Ovary (tissue), 3 donors: ENCODE measurements around the gene PPARD.

Experiments
- EP300 ChIP-seq: sonication (generic); formaldehyde crosslinking; IDR thresholded peaks from one replicate; pipeline ENCODE4 v1.6.1; 2017; ENCODE audit warnings: antibody characterized with exemption
- TF ChIP-seq, protein P1 (sequence below), 3 donors: fragments of 450-650 bp in 2 of 3; fragments of 200-600 bp in 1 of 3; IDR thresholded peaks; one replicate each; pipeline versions ENCODE4 v1.5.1 to v1.8.0; 2016 to 2022; ENCODE audit warnings: antibody characterized with exemption in 3 of 3, mild to moderate bottlenecking in 1 of 3
- donor health status: DM: no; HTN: no; CAD: no.

DNA sequence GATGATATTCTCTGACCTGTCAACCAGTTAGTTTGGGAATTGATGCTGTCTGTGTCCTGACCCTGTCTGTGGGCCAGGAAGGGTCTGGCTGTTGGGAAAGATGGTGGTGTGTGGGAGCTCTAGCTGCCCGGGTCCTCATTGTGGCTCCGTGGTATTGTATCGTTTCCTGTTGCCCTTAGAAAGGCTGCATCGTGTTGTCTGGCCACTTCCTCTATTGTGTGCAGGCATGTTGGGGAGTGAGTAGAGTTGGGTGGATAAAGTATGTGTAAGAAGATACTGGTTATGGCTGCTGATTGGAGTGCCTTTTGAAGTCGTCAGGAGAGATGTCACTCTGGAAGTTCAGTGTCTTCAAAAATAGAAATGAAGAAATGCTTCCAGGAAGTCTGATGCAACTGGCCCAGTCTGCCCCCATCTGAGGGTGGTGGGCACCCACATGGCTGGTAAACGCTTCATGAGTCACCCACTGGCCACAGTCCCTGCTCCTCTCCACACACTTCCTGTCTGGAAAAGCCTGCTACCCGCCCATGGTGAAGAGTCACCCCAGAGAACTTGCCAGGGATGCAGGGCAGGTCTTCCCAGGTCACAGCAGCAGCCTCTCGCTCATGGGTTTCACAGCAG lies 27.9 kb downstream of the PPARD start:
- TF ChIP-seq, protein P1, sequence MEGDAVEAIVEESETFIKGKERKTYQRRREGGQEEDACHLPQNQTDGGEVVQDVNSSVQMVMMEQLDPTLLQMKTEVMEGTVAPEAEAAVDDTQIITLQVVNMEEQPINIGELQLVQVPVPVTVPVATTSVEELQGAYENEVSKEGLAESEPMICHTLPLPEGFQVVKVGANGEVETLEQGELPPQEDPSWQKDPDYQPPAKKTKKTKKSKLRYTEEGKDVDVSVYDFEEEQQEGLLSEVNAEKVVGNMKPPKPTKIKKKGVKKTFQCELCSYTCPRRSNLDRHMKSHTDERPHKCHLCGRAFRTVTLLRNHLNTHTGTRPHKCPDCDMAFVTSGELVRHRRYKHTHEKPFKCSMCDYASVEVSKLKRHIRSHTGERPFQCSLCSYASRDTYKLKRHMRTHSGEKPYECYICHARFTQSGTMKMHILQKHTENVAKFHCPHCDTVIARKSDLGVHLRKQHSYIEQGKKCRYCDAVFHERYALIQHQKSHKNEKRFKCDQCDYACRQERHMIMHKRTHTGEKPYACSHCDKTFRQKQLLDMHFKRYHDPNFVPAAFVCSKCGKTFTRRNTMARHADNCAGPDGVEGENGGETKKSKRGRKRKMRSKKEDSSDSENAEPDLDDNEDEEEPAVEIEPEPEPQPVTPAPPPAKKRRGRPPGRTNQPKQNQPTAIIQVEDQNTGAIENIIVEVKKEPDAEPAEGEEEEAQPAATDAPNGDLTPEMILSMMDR (IDR thresholded peaks at IDR 0.05): no peak
- TF ChIP-seq EP300: no peak
